ENCODE measurements around the gene PRR5L.

DNA sequence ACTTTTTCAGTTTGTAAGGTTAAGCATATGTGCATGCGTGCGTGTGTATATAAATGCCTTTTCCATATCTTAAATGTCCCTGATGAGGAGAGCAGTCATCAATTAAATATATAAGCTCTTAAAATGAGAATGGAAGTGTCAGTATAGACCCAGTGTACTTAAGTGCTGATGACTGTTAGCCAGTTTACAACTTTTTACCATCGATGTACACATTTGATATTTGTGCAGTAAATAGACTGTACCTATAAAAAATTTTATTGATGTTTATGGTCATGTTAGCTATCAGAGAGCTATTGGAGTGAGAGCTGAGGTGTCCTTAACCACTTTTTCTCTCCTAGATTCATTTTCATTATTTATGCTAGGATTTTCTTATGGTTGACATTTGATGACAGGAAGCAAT, 168.6 kb downstream of the PRR5L start:
- TF ChIP-seq TARDBP (IDR thresholded peaks at IDR 0.05), result no peak
- TF ChIP-seq SP1 (IDR thresholded peaks at IDR 0.05), result no peak
- no peak for TF ChIP-seq LEF1 (IDR thresholded peaks at IDR 0.05; ENCODE audit: borderline replicate concordance)
- no peak for TF ChIP-seq FOXM1 (IDR thresholded peaks at IDR 0.05; ENCODE audit: borderline replicate concordance)
- no peak for TF ChIP-seq SUZ12 (IDR thresholded peaks at IDR 0.05)
- TF ChIP-seq HDGF (IDR thresholded peaks at IDR 0.05; ENCODE audit: borderline replicate concordance), result no peak
- TF ChIP-seq NFRKB (IDR thresholded peaks at IDR 0.05), result no peak
- no peak for TF ChIP-seq CTBP1 (IDR thresholded peaks at IDR 0.05; ENCODE audit: borderline replicate concordance)
- TF ChIP-seq BHLHE40 (IDR thresholded peaks at IDR 0.05; ENCODE audit: borderline replicate concordance), result no peak
- TF ChIP-seq FOXA1 (IDR thresholded peaks at IDR 0.05), result no peak
- no peak for TF ChIP-seq FOXK2 (IDR thresholded peaks at IDR 0.05)
- no peak for TF ChIP-seq ZNF384 (IDR thresholded peaks at IDR 0.05)
- TF ChIP-seq ARNT (IDR thresholded peaks at IDR 0.05), result no peak

Data from HEK293T (cell line).